Hematopoietic multipotent progenitor cell treated with erythropoietin and hydrocortisone succinate and interleukin-3 and kit ligand, for 6 days (in vitro differentiated cells): ENCODE data around the gene WDFY2.

Experiments
- DNase-seq: peaks from one replicate; pipeline ENCODE4 v3.0.0-alpha.2; 2015

WDFY2 gene

DNA sequence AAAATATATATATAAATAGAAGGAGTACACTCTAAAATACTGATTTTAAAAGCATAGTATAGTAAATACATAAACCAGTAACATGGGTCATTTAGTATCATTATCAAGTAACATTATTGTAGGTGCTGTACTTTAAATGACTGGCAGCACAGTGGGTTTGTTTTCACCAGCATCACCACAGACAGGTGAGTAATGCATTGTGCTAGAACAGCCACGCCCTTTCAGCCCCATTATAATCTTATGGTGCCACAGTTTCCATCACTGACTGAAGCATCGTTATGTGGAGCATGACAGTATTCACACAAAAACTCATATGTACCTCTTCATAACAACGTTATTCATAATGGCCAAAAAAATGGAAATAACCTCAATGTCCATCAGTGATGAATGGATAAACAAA is 131.4 kb downstream of the WDFY2 start:
- no peak for DNase-seq

DNA sequence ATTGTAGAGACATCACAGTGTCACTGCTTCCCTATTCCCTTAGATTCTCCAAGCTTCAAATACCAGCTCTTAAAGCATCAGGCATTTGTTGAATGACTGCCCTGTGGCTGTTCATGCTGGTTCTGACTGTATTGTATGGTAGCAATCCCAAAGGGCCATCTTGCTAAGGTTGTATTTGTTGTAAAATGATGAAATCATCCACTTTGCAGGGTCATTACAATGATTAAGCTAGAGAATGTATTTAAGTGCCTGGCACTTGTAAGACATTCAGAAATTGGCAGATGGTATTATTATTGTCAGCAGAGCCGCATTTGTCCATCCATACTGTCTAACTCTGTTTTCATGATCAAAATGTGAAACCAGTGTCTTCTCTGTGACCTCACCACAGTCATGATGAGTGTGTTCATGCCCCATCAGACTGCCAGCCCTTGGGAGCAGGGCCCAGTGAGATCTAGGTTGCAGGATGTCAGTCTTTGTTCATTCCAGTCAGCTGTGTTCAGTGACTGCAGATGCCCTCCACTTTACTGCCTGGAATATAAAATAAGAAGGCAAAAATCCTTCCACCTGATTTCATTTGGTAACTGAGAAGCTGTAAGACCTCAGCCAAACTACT is 133.6 kb downstream of the WDFY2 start:
- no peak for DNase-seq

DNA sequence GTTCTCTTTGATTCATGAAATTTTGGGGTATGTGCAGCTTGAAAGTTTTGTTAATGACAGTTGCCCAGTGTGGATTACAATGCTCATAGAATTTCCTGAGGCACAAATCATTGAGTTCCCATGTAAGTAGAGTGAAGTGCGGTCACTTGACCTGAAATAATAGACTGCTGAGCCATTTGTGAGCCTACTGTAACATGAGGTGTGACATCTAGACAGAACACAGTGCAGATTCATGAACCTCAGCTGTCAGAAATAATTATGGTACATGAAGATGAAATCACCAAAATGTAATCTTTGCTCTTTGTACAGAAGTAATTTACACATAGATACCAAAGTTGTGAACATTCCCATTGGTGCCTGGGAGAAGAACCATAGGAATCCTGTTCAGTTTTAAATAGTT is 135.1 kb downstream of the WDFY2 start:
- DNase-seq, result no peak

DNA sequence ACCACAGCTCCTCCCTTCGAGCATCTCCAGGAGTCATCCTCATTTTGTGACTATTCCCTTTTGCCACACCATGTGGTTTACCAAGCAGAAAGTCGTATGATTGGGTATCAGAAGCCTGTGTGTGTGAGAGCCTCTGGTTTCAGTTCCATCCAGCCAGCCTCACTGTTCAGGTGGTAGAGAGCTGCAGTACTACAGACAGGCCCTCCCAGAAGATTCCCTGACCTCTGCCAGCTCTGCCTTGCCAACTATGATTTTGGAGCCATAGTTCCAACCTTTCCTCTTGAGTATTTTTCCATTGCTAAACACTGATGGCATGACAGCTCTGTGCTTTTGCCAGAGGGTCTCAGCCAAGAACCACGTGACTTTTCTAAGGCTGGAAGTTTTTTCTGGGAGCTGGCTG is 137.2 kb downstream of the WDFY2 start:
- no peak for DNase-seq

DNA sequence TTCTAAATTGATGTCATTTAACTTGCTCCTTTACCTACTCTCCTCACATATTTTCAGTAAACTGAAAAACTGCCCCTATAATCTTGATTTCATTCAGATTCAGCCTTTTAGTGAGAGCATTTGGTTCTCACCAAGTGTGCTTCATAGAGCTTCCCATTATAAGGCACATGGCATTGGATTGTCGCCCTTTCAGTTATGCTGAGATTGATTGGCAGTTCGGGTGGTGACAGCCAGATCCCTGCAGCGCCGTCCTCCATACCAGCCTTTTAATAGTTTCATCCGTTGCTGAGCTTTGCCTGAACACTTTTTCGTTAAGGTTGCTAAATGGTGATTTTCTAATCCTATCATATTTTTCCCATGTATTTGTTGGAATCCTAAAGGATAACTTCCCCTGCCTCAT is 139.3 kb downstream of the WDFY2 start:
- DNase-seq, result no peak

DNA sequence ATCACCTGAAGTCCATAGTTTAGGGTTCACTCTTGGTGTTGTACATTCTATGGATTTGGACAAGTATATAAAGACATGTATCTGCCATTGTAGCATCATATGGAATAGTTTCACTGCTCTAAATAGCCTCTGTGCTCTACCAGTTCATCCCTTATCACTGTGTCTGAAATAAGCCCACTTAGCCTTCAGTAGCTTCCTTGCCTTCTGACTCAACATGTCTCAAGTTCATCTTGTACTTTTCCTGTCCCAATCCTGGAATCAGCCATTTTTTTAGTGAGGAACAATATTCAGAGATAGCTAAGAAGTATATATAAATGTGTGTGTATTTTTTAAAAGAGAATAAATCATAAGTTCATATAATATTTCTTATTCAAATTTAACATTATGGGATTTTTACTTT is 140.5 kb downstream of the WDFY2 start:
- DNase-seq, result no peak

DNA sequence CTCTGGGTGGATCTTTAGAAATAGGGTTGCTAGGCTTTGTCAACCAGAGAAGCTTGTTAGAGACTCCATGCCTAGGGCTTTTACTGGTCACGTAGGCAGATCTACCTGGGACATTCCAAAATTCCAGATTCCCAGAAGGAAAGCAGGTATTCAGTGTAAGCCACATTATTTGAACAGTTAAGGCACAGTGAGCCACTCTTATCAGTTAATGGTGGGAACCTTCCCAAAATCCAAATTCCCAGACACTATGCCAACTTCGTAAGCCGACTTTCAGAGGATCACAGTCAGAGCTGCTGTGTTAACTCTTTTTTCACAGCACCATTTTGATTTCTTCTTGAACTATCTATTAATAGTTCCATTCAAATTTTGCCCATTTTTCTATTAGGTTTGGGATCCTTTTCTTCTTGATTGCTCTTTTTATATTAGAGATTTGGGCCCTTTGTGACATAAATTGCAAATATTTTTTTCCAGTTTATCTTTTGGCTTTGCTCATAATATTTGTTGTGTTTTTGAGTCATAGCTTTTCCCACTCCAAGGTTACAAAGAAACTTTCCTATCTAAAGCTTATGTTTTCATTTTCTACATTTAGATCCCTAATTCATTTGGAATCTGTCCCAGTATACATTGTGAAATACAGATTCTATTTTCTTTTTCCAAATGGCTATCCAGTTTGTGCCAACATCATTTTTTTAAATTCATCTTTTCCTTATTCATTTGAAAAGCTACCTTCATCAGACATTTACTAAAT is 142.4 kb downstream of the WDFY2 start:
- DNase-seq, result no peak

DNA sequence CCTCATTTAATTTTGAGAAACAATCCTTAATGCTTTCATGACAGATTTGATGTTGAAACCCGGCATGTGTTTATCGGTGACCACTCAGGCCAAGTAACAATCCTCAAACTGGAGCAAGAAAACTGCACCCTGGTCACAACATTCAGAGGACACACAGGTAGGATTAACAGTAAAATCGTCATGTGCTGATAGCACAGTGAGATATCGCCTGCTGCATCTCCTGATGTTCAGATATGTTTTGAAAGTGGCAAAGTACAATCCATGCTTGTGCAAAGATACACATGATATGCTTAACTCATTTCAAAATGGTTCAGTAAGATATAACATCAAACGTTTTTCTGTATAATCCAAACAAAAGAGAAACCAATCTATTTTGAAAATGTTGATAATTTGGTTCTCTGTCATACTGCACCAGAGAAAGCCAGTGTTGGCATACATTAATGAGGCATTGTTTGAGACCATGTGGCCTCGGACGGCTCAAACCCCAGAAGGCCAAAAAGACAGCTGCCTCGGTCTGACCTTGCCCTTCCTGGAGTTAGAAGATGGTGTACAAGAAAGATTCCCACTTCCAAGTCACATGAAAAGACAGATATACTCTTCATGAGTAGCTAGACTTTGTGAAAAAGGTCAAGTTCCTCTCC is 143.5 kb downstream of the WDFY2 start:
- DNase-seq, result no peak

DNA sequence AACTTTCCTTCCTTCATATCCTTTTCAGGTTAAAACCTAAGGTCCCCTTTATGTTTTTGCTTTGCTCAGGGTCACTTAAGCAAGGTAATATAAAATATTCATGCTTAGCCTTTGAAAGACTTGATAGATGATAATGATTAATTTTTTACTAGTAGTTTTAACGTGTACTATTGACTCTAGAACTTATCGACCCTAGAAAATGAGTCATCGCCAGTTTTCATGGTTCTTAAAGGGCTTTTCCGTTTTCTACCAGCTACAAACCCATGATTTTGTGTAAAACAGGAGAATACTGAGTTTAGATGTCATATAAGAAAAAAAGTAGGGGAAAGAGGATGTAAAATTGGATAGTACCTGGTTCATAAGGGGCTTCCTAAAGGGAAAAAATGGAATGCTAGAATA is 144.0 kb downstream of the WDFY2 start:
- no peak for DNase-seq

DNA sequence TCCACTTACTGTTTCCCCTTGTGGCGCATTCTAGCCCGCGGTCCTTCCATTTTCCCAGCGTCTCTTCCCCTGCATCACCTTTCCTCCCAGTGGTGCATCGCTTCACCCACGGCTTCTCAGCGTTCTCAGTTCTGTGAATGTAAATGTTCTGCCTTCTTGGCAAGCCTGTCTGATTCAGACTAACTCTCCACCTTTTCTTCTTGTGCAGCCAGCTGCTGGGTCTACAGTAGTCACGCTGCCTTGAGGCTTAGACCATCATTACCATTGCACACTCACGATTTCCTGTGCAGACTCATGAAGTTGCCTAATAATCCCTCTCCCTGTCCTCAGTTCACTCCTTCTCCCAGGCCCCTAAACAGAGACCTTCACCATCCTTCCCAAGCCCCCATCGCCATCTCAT is 144.7 kb downstream of the WDFY2 start:
- DNase-seq, result peak; percentile 6

DNA sequence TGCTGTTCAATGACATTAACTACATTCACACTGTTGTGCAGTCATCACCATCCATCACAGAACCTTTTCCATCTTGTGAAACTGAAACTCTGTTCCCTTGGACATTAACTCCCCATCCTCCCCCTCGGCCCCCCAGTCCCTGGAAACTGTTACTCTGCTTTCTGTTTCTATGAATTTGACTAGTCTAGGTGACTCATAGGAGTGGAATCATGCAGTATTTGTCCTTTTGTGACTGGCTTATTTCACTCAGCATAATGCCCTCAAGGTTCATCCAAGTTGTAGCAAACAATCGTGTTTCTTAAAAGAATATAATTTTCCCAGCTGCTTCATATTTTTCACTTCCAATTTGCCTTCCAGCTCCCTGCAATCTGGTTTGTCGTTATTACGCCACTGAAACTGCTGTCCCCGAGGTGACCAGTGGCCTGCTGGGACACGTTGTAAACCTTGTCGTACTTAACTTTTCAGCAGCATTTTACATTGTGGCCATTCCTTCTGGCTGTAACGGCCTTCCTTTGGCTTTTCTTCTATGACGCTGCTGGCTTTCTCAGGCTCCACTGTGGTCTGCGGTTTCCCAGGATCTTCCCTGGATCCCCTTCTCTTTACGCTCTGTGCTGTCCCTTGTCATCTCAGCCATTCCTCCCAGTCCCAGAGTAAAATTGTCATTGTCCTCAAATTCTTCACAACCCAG is 145.7 kb downstream of the WDFY2 start:
- no peak for DNase-seq

DNA sequence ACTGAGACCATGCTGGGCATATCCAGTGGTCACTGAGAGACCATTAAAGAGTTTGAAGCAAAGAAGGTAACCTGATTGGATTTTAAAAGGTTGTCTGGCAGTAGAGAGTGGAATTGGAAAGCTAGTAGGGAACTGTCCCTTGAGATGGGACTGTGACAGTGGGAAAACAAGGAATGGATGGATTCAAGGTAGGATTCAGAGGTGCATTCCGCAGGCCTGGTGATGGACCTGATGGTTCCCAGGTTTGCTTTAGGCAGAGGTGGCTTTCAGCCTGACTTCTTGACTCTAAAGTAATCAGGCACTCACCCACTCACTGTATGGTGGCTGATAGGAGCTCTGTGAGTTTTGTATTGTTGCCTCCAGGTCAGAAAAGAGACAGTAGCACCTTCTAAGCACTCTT is 146.7 kb downstream of the WDFY2 start:
- DNase-seq, result no peak

DNA sequence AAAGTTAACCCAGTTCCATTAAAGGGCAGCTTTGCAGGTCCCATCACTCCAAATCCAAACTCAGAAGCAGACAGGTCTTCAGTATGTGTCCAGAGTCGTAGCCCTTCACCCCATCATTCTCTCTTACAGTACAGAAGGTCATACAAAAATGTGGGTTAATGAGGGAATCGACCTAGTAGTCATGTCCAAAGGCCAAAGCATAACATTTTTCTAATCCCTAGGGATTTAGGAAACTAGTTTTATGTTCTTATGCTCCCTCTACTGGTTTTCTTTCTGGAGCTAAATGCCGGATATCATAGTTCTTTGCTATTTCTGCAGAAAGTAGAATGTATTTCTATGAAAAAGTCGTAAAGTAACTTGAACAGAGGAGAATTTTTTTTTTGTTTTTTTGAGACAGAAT is 147.5 kb downstream of the WDFY2 start:
- no peak for DNase-seq

DNA sequence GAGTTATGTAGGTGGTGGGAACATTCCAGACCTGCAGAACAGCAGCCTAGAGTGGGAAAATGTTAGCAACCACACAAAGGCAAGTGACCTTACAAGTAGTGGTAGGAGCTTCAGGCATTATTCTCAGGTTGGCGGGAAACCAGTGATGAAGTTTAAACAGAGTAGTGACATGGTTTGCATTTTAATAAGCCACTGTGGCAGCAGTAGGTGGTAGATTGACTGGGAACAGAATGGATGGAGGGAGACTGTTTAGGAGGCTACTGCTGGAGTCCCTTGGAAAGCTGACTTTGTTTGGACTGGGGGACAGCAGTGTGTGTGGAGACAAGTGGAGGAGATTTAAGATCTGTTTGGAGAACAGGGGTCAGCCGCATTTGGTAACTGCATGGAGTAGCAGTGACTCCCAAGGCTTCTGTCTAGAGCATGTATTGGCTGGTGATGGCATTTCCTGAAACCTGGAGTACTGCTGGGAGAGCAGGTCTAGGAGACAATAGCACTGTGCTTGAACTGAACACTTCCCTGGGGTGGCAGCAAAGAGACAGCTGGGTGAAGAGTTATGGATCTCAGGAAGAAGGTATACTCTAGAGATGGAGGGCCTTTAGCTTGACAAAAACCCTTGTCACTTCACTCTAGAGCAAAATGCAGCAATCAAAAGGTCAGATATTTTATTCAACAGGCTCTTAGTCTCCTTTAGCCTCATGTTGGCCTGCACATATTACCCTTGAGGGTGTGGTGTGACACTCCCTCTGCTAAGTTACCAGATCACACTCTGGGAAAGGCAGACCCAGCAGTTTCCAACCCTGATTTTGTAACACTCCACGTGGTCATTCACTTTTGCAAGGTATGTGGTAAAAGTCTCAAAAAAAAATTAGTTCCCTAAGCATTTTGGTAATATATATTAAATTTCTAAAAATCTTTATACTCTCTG is 149.4 kb downstream of the WDFY2 start:
- DNase-seq, result peak; percentile 24

DNA sequence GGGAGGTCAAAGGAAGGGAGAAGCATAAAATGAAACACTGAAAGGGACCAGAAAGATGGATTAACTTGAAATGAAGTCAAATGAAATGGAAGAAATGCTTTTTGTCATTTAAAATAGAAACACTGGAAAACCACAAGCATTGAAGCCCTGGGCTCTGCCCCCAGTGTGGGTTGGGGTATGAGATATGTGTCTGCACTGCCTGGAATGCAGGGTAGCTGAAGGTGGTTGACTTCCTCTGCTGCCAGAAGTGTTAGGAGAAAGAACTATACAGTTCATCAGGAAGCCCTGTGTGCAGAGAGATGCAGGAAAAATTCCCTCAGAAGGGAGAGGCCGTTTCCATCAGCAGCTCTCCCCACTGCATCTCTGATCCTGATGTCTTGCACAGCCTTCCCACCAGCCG is 150.5 kb downstream of the WDFY2 start:
- DNase-seq, result no peak

DNA sequence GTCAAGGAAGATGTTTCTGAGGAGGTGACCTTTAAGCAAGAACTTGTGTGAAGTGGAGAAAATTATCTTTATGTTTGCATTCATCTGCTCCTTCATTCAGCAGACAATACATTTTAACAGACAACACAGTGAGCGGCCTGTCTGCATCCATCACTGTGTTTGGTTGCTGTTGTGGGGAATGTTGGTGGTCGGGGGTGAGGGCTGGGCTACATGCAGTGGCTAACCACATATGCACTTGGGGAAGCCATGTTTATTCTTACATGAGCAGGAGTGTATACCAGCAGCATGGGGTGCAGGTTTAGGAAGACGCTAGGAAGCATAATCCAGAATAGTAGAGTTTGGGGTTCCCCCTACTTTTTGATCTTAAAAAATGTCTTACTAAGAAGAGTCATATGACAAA is 153.3 kb downstream of the WDFY2 start:
- DNase-seq, result peak; percentile 5

DNA sequence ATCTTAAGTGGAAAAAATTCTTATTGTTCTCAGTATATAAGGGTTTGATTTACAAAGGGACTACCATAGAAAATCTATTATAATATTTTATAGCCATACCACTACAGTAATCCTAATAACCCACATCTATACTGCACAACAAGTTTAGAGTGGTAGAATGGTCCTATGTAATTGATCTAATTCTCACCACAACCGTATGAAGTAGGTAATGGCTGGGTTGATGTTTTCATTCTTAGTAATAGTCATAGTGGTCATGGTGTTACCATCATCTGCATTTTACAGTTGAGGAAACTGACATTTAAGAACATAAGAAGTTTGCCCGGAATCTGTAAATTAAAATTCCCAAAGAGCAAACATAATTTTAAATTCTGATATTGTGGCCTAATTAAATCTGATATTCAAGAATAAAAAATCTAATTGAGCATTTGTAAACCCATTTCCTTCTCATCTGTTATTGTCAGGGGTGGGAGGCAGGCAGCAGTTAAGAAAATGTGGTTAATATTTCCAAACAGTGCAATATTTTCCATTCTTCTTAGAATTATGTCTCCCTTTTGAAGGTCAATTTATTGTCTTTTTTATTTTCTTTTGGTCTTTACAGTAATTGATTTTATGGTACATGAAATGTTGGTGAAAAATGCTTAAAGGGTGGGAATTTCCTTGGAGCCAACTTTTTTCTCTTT is 154.1 kb downstream of the WDFY2 start:
- DNase-seq, result no peak

DNA sequence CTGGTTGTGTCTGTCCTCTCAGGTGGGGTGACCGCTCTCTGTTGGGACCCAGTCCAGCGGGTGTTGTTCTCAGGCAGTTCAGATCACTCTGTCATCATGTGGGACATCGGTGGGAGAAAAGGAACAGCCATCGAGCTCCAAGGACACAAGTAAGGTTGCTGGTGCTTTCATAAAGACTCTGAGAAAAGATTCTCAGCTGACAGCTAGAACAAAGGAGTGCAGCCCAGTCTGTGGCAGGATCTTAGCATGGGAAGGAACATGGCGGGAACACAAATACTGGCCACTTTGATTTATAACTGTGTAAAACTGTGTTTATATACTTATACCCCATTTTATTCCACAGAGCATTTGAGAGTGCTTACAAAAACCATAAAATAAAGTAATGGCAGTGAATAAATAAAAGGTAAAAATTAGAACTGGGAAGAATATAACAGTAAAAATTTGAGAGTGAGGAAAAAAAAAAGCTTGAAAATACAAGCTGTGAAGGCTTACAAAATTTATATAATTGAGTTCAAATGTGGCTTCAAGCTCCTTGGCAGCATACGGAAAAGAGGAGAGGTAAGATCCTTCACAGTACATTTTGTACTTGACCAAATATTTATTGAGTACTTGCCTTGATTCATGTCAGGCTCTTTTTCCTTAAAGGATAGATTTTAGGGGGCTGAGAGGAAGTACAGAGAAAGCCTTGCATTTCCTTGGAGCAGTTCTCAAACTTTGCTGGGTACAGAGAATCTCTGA is 154.9 kb downstream of the WDFY2 start:
- DNase-seq, result no peak

DNA sequence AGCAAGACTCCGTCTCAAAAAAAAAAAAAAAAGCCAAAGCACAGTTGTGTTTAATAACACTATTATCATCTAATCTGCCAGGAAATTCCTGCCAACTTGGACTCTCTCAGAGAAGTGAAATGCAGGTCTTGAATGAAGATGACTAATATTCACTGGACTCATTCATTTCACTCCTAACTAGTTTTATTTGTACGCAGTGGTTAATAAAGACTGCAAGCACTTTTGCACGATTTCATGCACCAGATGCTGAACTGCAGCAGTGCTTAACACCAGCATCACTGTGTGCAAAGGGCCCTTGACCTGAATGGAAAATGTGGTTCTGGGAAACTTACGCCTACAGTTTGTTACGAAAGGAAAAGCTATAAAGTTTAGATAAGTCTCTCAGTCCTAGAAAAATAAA is 156.4 kb downstream of the WDFY2 start:
- no peak for DNase-seq

DNA sequence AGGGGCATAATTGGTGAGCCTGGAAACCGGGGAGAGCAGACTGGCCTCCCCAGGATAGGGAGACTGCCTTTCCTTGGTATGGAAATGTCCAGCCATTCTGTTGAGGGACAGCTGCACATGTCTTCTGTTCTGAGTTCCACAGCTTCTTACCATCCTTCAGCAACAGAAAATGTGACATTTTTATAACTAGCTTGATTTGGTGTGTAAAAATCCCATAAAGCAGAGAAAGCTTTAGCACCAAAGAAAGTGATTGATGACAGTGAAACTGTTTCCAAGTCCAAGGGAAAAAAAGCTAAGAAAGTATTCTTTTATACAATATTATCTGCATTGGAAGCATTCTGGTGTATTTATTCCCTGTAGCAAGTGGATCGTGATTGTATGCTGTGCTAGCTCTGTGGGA is 157.8 kb downstream of the WDFY2 start:
- DNase-seq, result no peak

DNA sequence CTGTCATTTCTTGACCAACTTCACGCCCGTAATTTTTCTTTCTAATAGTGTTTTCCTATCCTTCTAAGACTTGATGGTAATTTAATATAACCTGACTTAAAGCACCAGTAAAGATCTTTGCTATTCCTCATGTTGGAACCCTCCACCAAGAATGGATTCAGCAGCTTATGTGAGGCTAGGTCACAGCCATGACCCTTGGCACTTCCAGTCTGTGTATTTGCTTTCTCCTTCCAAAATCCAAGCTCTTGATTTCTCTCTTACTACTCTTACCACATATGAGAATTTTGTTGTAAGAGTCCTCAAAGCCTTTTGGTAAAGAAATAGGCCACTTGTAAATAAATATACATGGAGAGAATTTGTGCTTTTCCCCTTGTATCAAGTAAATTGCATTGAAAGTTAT is 158.3 kb downstream of the WDFY2 start:
- no peak for DNase-seq
